ENCODE measurements around the gene IGF2BP2. TPM values are rescaled to one million over a fixed set of nuclear protein-coding genes. Genes with fewer than 3 reads are reported as not detected.
"Not testable (repeated sequence)": the region's sequence is repeated elsewhere in the genome, so short reads cannot be mapped to it uniquely, and the experiment has no call there.

Gene IGF2BP2
- polyA plus RNA-seq, 5 donors, result 53.3 to 71.1 (median 67.7) TPM

- no peak for DNase-seq
These were observed 178.3 kb downstream of the IGF2BP2 start for GRCh38 chr3:185646382-185647133.

GRCh38 chr3:185645596-185646381 lies 179.1 kb downstream of the IGF2BP2 start:
- DNase-seq, result no peak

DNA sequence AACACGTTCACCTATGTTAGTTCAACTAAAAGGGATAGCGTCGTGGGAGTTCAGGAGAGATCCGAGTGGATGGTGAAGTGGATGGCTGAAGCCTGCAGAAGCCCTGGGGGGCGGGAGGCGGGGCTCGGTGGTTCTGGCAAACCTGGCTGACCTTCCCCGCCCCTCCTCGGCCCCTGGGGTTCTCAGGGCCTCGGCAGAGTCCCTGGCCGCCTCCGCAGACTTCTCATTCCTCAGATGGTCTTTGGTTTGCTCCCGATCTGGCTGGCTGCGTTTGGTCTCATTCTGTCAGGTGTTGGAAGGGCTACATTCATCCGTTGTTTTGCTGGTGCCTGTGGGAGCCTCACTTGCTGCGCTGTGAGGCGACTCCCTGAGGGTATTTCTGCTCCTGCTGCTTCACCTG lies 179.7 kb downstream of the IGF2BP2 start:
- DNase-seq, result not testable (repeated sequence)

DNA sequence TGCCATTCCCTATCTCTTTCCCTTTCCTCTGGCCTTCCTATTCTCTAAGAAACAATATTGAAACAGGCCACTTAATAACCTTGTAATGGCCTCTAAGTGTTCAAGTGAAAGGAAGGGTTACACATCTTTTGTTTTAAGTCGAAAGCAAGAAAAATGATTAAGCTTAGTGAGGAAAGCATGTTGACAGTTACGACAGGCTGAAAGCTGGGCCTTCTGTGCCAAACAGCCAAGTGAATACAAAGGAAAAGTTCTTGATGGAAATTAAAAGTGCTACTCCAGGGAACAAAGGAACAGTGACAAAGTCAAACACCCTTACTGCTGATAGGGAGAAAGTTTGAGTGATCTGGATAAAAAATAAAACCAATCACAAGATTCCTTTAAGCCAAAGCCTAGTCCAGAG lies 184.5 kb downstream of the IGF2BP2 start:
- DNase-seq, result no peak

DNA sequence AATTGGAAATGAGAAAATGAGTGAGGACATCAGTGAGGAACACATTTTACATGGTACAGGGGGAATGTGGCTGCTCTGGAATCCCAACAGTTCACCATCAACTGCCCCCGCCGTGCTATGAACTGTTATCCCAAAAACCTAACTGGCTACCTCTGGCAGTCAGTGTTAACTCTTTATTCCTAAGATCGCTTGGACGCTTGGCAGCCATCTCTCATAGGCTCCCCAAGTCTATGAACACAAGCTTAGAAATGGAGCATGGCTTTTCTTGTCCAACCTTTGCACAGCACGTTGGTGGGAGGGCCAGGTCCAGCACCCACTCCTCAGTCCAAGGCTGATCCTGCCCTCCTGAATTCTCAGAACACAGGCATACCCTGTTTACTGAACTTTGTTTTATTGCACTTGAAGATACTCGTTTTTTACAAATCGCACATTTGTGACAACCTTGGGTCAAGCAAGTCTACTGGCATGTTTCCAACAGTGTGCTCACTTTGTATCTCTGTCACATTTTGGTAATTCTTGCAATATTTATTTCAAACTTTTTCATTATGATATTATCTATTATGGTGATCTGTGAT lies 185.1 kb downstream of the IGF2BP2 start:
- DNase-seq, result no peak

DNA sequence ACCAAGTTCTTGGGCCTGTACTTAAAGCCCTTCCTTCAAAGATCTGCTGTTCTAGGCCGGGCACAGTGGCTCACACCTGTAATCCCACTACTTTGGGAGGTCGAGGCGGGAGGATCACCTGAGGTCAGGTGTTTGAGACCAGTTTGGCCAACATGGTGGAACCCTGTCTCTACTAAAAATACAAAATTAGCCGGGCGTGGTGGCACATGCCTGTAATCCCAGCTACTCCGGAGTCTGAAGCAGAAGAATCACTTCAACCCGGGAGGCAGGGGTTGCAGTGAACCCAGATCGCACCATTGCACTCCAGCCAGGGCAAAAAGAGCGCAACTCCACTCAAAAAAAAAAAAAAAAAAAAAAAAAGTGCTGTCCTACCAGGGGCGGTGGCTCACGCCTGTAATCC lies 186.2 kb downstream of the IGF2BP2 start:
- DNase-seq, result not testable (repeated sequence)

DNA sequence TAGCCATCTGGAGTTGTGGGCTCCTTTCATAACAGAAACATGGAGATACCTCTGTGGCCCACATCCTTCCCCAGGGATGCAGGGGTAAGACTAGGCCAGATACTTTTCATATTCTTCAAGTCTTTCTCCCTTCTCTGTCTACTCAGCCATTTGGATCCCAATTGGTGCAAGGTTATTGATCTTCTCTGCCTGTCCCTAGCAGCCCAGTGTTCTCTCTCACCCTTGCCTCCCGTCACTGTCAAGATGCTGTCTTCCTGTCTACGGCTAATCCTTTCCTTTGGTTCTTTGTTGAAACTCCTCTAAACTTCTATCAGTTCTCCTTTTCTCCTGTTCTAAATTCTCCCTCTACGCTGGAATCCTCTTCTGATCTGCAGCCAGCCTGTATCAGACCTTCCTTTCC lies 187.5 kb downstream of the IGF2BP2 start:
- DNase-seq, result no peak

DNA sequence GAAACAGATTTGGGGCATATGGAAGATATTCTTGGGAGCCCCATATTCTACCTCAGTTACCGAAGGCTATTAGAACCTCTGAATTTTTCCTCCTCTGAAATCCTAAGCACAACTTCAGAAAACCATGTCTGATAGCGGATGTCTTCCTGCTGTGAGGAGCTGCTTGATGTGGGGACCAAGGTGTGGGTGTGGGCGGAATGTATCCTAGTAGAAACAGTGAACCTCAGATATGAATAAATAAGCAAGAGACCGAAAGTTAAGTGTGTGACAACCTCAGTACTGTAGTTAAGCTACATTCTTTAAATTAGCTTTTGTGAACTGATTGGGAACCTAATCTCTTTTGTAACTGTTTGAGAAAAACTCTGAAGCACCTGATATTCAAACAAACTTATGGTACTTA lies 191.8 kb downstream of the IGF2BP2 start:
- no peak for DNase-seq

- no peak for DNase-seq
These were observed 193.2 kb downstream of the IGF2BP2 start for GRCh38 chr3:185631508-185632206.

DNA sequence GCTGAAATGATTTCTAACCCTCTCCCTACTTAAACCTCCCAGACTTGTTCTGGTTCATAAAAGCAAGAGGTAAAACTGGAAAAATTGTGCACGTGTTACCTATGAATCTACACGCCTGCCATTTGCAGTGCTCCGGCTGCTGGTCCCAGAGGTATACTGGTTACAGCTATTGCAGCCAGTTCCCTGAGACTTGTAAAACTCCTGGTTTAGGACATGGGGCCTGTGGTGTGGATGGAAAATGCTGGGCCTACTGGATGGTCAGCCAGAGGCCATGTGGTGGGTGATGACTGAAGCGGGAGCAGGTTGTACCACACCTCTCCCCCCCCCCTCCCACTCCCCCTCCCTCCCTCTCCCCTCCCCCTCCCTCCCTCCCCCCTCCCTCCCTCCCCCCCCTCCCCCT lies 193.7 kb downstream of the IGF2BP2 start:
- DNase-seq, result no peak

DNA sequence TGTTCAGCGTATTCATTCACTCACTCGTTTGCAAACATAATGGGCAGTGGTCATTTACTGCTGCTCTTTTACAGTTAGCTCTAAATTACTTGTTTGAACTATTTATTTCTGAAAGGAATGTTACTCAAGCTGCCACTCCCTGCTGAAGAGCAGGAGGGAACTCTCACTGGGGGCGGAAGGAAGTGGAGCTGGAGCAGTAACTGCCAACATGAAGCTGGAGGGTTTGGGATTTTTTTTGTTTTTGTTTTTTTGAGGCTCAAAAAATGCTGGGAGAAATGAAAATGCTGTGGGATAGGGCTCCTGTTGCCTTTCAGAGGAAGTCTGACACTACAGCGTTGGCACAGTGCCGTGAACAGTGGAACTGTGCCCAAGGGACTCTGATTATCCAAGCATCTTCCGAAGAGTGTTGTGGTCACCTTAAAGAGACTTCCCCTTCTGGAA lies 194.6 kb downstream of the IGF2BP2 start:
- peak; percentile 37 to 43 for DNase-seq

DNA sequence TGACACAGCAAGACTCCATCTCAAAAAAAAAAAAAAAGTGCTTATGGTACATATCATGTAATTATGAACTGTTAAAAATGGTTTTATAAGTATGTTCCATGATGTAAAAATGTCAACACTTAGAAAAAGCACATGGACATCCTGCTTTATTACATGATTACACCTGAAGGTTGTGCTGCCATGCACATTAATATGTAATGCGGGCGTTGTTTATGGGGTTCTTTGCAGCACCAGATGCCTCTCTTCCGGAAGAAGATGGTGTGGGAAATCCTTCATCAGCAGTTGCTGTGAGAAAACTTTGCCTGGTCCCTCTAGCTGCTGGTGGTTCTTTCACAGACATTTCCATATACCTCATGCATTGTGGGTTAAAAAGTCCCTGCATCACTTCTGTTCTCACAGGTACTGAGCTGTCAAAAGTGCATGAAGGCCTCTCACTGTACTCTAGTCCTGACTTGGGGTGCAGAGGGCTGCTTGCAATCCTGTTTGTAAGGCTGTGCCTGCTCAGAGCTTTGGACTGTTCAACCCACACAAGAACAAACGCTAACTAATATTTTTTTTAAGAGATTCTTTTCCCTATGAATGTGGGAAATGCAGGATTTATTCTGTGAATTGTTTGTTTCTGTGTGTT lies 195.2 kb downstream of the IGF2BP2 start:
- DNase-seq, result no peak

- DNase-seq, result no peak
These were observed 199.1 kb downstream of the IGF2BP2 start for GRCh38 chr3:185625784-185626183.

- DNase-seq, result peak in 1 of 2 donors; percentile 34
These were observed 200.7 kb downstream of the IGF2BP2 start for GRCh38 chr3:185623939-185624665.

GRCh38 chr3:185613016-185613415 lies 211.8 kb downstream of the IGF2BP2 start:
- DNase-seq, result no peak

- DNase-seq, result no peak
These were observed 218.6 kb downstream of the IGF2BP2 start for GRCh38 chr3:185606196-185606595.

DNA sequence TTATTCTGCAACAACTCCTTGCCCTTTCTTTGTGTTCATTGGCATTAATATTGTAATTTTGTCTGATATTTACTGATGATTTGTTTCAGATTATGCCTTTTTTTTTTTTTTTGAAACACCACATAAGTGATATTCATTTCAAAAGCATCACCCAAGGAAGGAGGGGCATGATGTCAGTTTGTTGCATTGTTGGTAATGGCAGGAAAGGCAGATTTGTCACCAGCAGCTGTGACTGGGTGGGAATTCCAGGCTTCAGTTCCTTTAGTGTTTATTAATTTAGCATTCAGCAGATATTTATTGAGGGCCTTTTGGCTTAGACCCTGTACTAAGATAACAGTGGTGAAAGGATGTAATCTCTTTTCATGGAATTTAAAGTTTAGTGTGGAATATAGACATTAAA lies 219.3 kb downstream of the IGF2BP2 start:
- DNase-seq, result no peak

DNA sequence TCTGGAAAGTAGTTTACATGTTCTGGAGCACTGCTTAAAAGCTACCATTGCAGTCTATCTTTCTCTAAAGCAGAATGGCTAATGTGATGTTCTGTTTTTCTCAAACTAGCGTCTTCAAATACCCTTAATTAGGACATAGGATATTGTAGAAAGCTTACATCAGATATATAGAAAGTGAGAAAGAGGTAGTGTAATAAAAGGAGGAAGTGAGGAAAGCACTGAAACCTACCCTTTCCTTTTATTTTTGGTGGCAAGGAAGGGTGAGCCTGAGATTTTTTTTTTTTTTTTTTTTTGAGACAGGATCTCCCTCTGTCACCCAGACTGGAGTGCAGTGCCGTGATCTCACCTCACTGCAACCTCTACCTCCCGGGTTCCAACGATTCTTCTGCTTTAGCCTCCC lies 229.3 kb downstream of the IGF2BP2 start:
- no peak for DNase-seq

DNA sequence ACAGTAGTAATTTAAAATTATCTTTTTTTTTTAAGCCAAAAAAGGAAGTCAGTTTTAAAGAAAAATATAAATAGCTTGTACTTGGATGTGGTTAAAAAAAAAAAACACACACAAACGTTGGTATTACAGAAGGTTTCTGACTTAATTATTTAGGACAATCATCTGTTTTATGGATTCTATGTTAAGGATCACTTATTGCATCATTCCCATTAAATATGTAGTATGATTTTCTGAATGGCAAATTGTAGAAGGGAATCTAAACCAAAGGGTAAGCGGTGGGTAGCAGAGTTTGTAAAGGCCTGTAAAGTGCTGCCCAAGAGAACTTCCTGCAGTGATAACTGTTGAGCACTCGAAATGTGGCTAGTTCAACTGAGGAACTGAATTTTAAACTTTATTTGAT lies 230.8 kb downstream of the IGF2BP2 start:
- DNase-seq, result no peak
